HFF-Myc (cell line): Measurements from ENCODE around the gene ANXA9.

Experiments
- DNase-seq: peaks from one replicate; pipeline ENCODE4 v3.0.0-alpha.2; 2011; ENCODE audit warnings: low read depth; ENCODE audit errors: extremely low read depth
- H3K4me3 ChIP-seq: replicated peaks from 2 replicates; pipeline ENCODE4 v1.5.1; 2011; ENCODE audit warnings: low read depth, mild to moderate bottlenecking, control low read depth, low read length
- CTCF ChIP-seq: IDR thresholded peaks from 2 replicates; pipeline ENCODE4 v1.5.1; 2012; ENCODE audit warnings: mild to moderate bottlenecking, low read depth, low read length, control low read depth; ENCODE audit errors: missing control alignments

Gene ANXA9

GRCh38 chr1:150969626-150970025 lies 12.5 kb upstream of the ANXA9 start:
- TF ChIP-seq CTCF = no peak
- DNase-seq = no peak
- H3K4me3 ChIP-seq = no peak overlapping the region

GRCh38 chr1:150970808-150971582 lies 11.1 kb upstream of the ANXA9 start:
- TF ChIP-seq CTCF = no peak
- DNase-seq = no peak
- H3K4me3 ChIP-seq = peak overlapping the region; percentile 95

GRCh38 chr1:150971583-150972416 lies 10.3 kb upstream of the ANXA9 start:
- no peak for TF ChIP-seq CTCF
- H3K4me3 ChIP-seq = peak overlapping the region; percentile 95
- no peak for DNase-seq

- TF ChIP-seq CTCF = no peak
- H3K4me3 ChIP-seq = peak overlapping the region; percentile 95
- DNase-seq = no peak
These were observed 9.6 kb upstream of the ANXA9 start for GRCh38 chr1:150972417-150972940.

- no peak for TF ChIP-seq CTCF
- peak overlapping the region; percentile 95 for H3K4me3 ChIP-seq
- no peak for DNase-seq
These were observed 8.7 kb upstream of the ANXA9 start for GRCh38 chr1:150973258-150973835.

GRCh38 chr1:150973836-150974579 lies 8.1 kb upstream of the ANXA9 start:
- no peak for TF ChIP-seq CTCF
- peak overlapping the region; percentile 95 for H3K4me3 ChIP-seq
- DNase-seq = no peak
